H9 (cell line): Measurements from ENCODE around the gene SENP8. TPM values are rescaled to one million over a fixed set of nuclear protein-coding genes. Genes with fewer than 3 reads are reported as not detected.

Experiments used
- DNase-seq: peaks from one replicate; pipeline ENCODE4 v3.0.0-alpha.2; 2017
- H2AFZ ChIP-seq: one replicate; pipeline ENCODE4 v1.6.1; 2013; ENCODE audit warnings: mild to moderate bottlenecking, low read length, control low read depth, moderate library complexity
- H2AK5ac ChIP-seq: 2 replicates; pipeline ENCODE4 v1.6.1; 2013; ENCODE audit warnings: low read length, control low read depth, mixed read lengths; ENCODE audit not compliant: insufficient read length
- H2BK120ac ChIP-seq: one replicate; pipeline ENCODE4 v1.6.1; 2013; ENCODE audit warnings: low read depth, mild to moderate bottlenecking, low read length, control low read depth, inconsistent platforms; ENCODE audit not compliant: poor library complexity, severe bottlenecking
- H2BK12ac ChIP-seq: 2 replicates; pipeline ENCODE4 v1.6.1; 2013; ENCODE audit warnings: low read length, control low read depth, mixed read lengths, low read depth; ENCODE audit not compliant: insufficient read length
- H2BK15ac ChIP-seq: 2 replicates; pipeline ENCODE4 v1.6.1; 2013; ENCODE audit warnings: low read depth, low read length, control low read depth
- H2BK20ac ChIP-seq: one replicate; pipeline ENCODE4 v1.6.1; 2013; ENCODE audit warnings: low read depth, mild to moderate bottlenecking, low read length, control low read depth, inconsistent platforms; ENCODE audit not compliant: poor library complexity, severe bottlenecking
- H2BK5ac ChIP-seq: 2 replicates; pipeline ENCODE4 v1.6.1; 2013; ENCODE audit warnings: low read length, control low read depth, mixed read lengths; ENCODE audit not compliant: insufficient read length
- H3K14ac ChIP-seq: 2 replicates; pipeline ENCODE4 v1.6.1; 2013; ENCODE audit warnings: low read length, control low read depth; ENCODE audit not compliant: insufficient read depth
- H3K18ac ChIP-seq: 2 replicates; pipeline ENCODE4 v1.6.1; 2013; ENCODE audit warnings: low read depth, mild to moderate bottlenecking, mixed read lengths, low read length, control low read depth; ENCODE audit not compliant: insufficient read length
- H3K23ac ChIP-seq: 2 replicates; pipeline ENCODE4 v1.6.1; 2013; ENCODE audit warnings: low read length, control low read depth, mixed read lengths, low read depth; ENCODE audit not compliant: insufficient read length
- H3K23me2 ChIP-seq: 2 replicates; pipeline ENCODE4 v1.6.1; 2013; ENCODE audit warnings: low read depth, mild to moderate bottlenecking, mixed read lengths, low read length, control low read depth; ENCODE audit not compliant: insufficient read length, poor library complexity, severe bottlenecking
- H3K27ac ChIP-seq: 2 replicates; pipeline ENCODE4 v1.5.1; 2013; ENCODE audit warnings: low read length, control low read depth, mixed read lengths, low read depth; ENCODE audit not compliant: insufficient read length
- H3K27me3 ChIP-seq: 2 replicates; pipeline ENCODE4 v1.6.1; 2013; ENCODE audit warnings: low read length, control low read depth, inconsistent platforms; ENCODE audit not compliant: insufficient read depth
- H3K4ac ChIP-seq: 2 replicates; pipeline ENCODE4 v1.6.1; 2013; ENCODE audit warnings: low read depth, mild to moderate bottlenecking, control low read depth, inconsistent platforms, low read length, moderate library complexity
- H3K4me1 ChIP-seq: 2 replicates; pipeline ENCODE4 v1.6.1; 2013; ENCODE audit warnings: low read length, control low read depth, inconsistent platforms; ENCODE audit not compliant: insufficient read depth
- H3K4me2 ChIP-seq: 2 replicates; pipeline ENCODE4 v1.6.1; 2013; ENCODE audit warnings: low read length, control low read depth, mixed read lengths; ENCODE audit not compliant: insufficient read length, insufficient read depth
- H3K56ac ChIP-seq: 2 replicates; pipeline ENCODE4 v1.6.1; 2013; ENCODE audit warnings: low read depth, mild to moderate bottlenecking, mixed read lengths, low read length, control low read depth; ENCODE audit not compliant: insufficient read length
- H3K79me1 ChIP-seq: 2 replicates; pipeline ENCODE4 v1.6.1; 2013; ENCODE audit warnings: low read depth, mild to moderate bottlenecking, moderate library complexity, low read length, control low read depth, inconsistent platforms; ENCODE audit not compliant: insufficient read depth, poor library complexity, severe bottlenecking
- H3K79me2 ChIP-seq: 2 replicates; pipeline ENCODE4 v1.6.1; 2013; ENCODE audit warnings: low read length, control low read depth, inconsistent platforms; ENCODE audit not compliant: insufficient read depth
- H3K9ac ChIP-seq: 2 replicates; pipeline ENCODE4 v1.6.1; 2013; ENCODE audit warnings: low read length, control low read depth, mixed read lengths; ENCODE audit not compliant: insufficient read length; ENCODE audit errors: extremely low read depth
- H3K9me3 ChIP-seq: one replicate; pipeline ENCODE4 v1.6.1; 2013; ENCODE audit warnings: low read depth, low read length, inconsistent platforms; ENCODE audit not compliant: control insufficient read depth
- H3T11ph ChIP-seq: one replicate; pipeline ENCODE4 v1.6.1; 2013; ENCODE audit warnings: mild to moderate bottlenecking, low read length, control low read depth, inconsistent platforms
- H4K20me1 ChIP-seq: one replicate; pipeline ENCODE4 v1.6.1; 2013; ENCODE audit not compliant: control insufficient read depth, insufficient read length, insufficient read depth
- H4K5ac ChIP-seq: 2 replicates; pipeline ENCODE4 v1.6.1; 2013; ENCODE audit warnings: low read depth, mild to moderate bottlenecking, mixed read lengths, low read length, control low read depth; ENCODE audit not compliant: insufficient read length
- H4K8ac ChIP-seq: replicated peaks from 2 replicates; pipeline ENCODE4 v1.6.1; 2013; ENCODE audit warnings: low read length, control low read depth, mixed read lengths, low read depth; ENCODE audit not compliant: insufficient read length
- H4K91ac ChIP-seq: 2 replicates; pipeline ENCODE4 v1.6.1; 2013; ENCODE audit warnings: low read depth, mild to moderate bottlenecking, moderate library complexity, mixed read lengths, low read length, control low read depth; ENCODE audit not compliant: insufficient read length
- H3K27ac Mint-ChIP-seq, 3 experiments: 2 replicates in 2 of 3; 3 replicates in 1 of 3; pipeline ENCODE4 v1.8.0; 2020 to 2021; ENCODE audit warnings: mixed read lengths in 3 of 3, mild to moderate bottlenecking in 1 of 3, moderate library complexity in 1 of 3
- H3K27me3 Mint-ChIP-seq: 2 replicates; pipeline ENCODE4 v1.8.0; 2021; ENCODE audit warnings: low read depth, mild to moderate bottlenecking, moderate library complexity, mixed read lengths
- H3K36me3 Mint-ChIP-seq, 3 experiments: 2 replicates in 2 of 3; 3 replicates in 1 of 3; pipeline ENCODE4 v1.8.0; 2020 to 2021; ENCODE audit warnings: low read depth in 3 of 3, mixed read lengths in 3 of 3; ENCODE audit not compliant: insufficient read depth in 1 of 3
- H3K4me1 Mint-ChIP-seq, 2 experiments: 2 replicates each; pipeline ENCODE4 v1.8.0; 2020; ENCODE audit warnings: mixed read lengths in 2 of 2
- H3K4me3 Mint-ChIP-seq, 2 experiments: 2 replicates in 1 of 2; 3 replicates in 1 of 2; pipeline ENCODE4 v1.8.0; 2020 to 2021; ENCODE audit warnings: mild to moderate bottlenecking in 2 of 2, mixed read lengths in 2 of 2, moderate library complexity in 1 of 2
- H3K9me3 Mint-ChIP-seq, 2 experiments: 2 replicates in 1 of 2; 3 replicates in 1 of 2; pipeline ENCODE4 v1.8.0; 2020; ENCODE audit warnings: mild to moderate bottlenecking in 2 of 2, mixed read lengths in 2 of 2, moderate library complexity in 1 of 2
- WGBS: extraction: QIAGEN DNeasy Blood & Tissue Kit; methylation state at CpG from one replicate; pipeline ENCODE4 v1.1.7; 2013; ENCODE audit warnings: missing lambda C conversion rate, low lambda C conversion rate, mixed read lengths; ENCODE audit not compliant: insufficient read length; ENCODE audit errors: extremely low coverage; 5-methylcytosine and 5-hydroxymethylcytosine counted together
- total RNA-seq: library from RNA; stranded (reverse); gene quantifications from 2 replicates; pipeline ENCODE4 v1.2.1, GENCODE V29; 2021
- TF ChIP-seq, protein P1 (sequence below): fragments of 200-600 bp; sonication (generic); conservative IDR thresholded peaks from 3 replicates; pipeline ENCODE4 v1.8.0; 2021; ENCODE audit warnings: antibody characterized with exemption, mild to moderate bottlenecking

The SENP8 gene
- total RNA-seq, 1 experiment from 2014 or later: 4.8 TPM

DNA sequence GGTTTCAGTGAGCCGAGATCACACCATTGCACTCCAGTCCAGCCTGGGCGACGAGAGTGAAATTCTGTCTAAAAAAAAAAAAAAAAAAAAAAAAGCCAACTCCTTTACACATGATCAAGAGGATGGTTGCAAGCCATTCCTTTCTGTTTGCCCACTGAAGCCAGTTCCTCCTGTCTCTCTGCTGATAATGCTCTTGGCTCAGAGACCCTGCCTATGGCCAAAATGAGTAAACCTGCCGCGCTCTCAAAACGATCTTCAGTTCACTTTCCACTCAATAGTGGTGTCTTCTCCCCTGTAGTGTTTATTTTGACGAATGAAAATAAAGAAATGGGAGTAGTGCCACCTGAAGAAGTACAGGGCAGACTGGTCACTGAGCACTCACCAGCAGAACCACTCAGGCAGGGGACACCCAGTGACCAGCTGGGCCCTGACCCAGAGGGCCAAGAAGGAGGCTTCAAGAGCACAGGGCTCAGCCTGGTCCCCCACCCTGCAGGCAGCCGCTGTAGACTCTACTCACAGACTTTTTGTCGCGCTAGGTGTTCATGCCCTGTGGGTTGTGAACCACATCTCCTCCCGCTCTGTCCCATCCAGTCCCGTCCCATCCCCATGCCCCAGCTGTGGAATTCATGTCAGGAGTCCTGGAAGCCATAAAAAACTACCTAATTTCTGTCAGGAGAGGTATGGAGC, 55.8 kb downstream of the SENP8 start:
- Histone ChIP-seq H4K5ac (no peak overlapping the region), H3K18ac (no peak overlapping the region), H3K9ac (no peak overlapping the region), H3K23ac (no peak overlapping the region), H3K27me3 (no peaks in the 10 kb centered on the region), H3T11ph (no peak overlapping the region), H2AFZ (no peak overlapping the region), H3K79me1 (no peaks in the 10 kb centered on the region), H2AK5ac (no peak overlapping the region), H2BK15ac (no peak overlapping the region), H3K23me2 (peaks cover 4% of the 10 kb centered on the region), H4K8ac (no peak overlapping the region), H3K79me2 (no peaks in the 10 kb centered on the region), H4K91ac (no peak overlapping the region), H3K4me2 (no peak overlapping the region), H3K4me1 (no peaks in the 10 kb centered on the region), H2BK12ac (no peak overlapping the region), H2BK20ac (no peak overlapping the region), H4K20me1 (no peaks in the 10 kb centered on the region), H3K14ac (no peak overlapping the region), H2BK120ac (no peak overlapping the region), H2BK5ac (no peak overlapping the region), H3K4ac (no peak overlapping the region), H3K27ac (no peak overlapping the region), H3K9me3 (no peaks in the 10 kb centered on the region), H3K56ac (no peak overlapping the region)
- Mint-ChIP-seq H3K27me3 (peaks cover 2% of the 10 kb centered on the region; the same call in 1 of the 2 replicates), H3K27ac (peak overlapping the region in 1 of 3 experiments; percentile 52; a peak in 1 of 7 replicates), H3K4me3 (no peak overlapping the region), H3K9me3 (no peaks in the 10 kb centered on the region), H3K36me3 (no peaks in the 10 kb centered on the region), H3K4me1 (peaks cover 10 to 12% of the 10 kb centered on the region in 2 experiments)
- TF ChIP-seq, protein P1, sequence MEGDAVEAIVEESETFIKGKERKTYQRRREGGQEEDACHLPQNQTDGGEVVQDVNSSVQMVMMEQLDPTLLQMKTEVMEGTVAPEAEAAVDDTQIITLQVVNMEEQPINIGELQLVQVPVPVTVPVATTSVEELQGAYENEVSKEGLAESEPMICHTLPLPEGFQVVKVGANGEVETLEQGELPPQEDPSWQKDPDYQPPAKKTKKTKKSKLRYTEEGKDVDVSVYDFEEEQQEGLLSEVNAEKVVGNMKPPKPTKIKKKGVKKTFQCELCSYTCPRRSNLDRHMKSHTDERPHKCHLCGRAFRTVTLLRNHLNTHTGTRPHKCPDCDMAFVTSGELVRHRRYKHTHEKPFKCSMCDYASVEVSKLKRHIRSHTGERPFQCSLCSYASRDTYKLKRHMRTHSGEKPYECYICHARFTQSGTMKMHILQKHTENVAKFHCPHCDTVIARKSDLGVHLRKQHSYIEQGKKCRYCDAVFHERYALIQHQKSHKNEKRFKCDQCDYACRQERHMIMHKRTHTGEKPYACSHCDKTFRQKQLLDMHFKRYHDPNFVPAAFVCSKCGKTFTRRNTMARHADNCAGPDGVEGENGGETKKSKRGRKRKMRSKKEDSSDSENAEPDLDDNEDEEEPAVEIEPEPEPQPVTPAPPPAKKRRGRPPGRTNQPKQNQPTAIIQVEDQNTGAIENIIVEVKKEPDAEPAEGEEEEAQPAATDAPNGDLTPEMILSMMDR: no peak
- DNase-seq: no peak
- WGBS: no CpG with 5 or more reads among the region's 12 CpGs
